ENCODE results near the gene AQP7. TPM values are rescaled to one million over a fixed set of nuclear protein-coding genes. Genes with fewer than 3 reads are reported as not detected.

AQP7 gene
- polyA plus RNA-seq, 1 of the 3 experiments (the other 2 are of a cell fraction): 0.05 TPM

GRCh38 chr9:33440609-33441008, 38.2 kb upstream of the AQP7 start:
- Histone ChIP-seq H3K9ac (no peak overlapping the region), H4K20me1 (ENCODE audit: insufficient read depth) (no peaks in the 10 kb centered on the region), H3K9me2 (no peaks in the 10 kb centered on the region), H3F3A (replicated peaks; ENCODE audit: insufficient read depth) (no peaks in the 10 kb centered on the region), H3K4me1 (ENCODE audit: control insufficient read depth in 1 of 2, insufficient read depth in 2 of 2, low read depth in 1 of 2, low read length in 1 of 2) (no peaks in the 10 kb centered on the region), H3K9me3 (no peaks in the 10 kb centered on the region), H3K4me2 (no peak overlapping the region), H3K79me2 (ENCODE audit: insufficient read depth) (no peaks in the 10 kb centered on the region), H3K27me3 (ENCODE audit: insufficient read depth) (no peaks in the 10 kb centered on the region), H2AFZ (ENCODE audit: low read depth) (no peak overlapping the region), H3K27ac (ENCODE audit: low read depth in 2 of 2, low read length in 1 of 2) (no peak overlapping the region), H3K36me3 (replicated peaks in 1 of 2; ENCODE audit: control insufficient read depth in 1 of 2, insufficient read depth in 2 of 2, low read length in 1 of 2) (no peaks in the 10 kb centered on the region), H3K4me3 (ENCODE audit: low read depth in 2 of 2, low read length in 1 of 2) (no peak overlapping the region)
- no peak for DNase-seq
- ChIA-PET POLR2A (no interaction called here), CTCF (interaction anchor here (2.3 to 3.5 kb wide), 3 partner anchors 12 to 26 kb away, joined by 9 to 14 read pairs (median 11); no protein-coding TSS in a partner anchor)
- 100% methylated on average over 1 of the region's 1 CpG for WGBS (ENCODE audit: low lambda C conversion rate)
- no peak for TF ChIP-seq JUND (IDR thresholded peaks at IDR 0.05)
- TF ChIP-seq NRF1 (IDR thresholded peaks at IDR 0.05; ENCODE audit: low read depth, low read length): no peak
- TF ChIP-seq RFX5 (IDR thresholded peaks at IDR 0.05; ENCODE audit: low read length): no peak
- no peak for TF ChIP-seq GABPA (IDR thresholded peaks at IDR 0.05; ENCODE audit: low read depth)
- TF ChIP-seq EP300 (IDR thresholded peaks at IDR 0.05; ENCODE audit: borderline replicate concordance in 1 of 2, low read depth in 1 of 2, low read length in 1 of 2): no peak
- TF ChIP-seq RXRA (IDR thresholded peaks at IDR 0.05; ENCODE audit: borderline replicate concordance, low read depth): no peak
- TF ChIP-seq ZBTB33 (IDR thresholded peaks at IDR 0.05; ENCODE audit: borderline replicate concordance, low read depth): no peak
- no peak for TF ChIP-seq ELF1 (IDR thresholded peaks at IDR 0.05)
- no peak for TF ChIP-seq SIN3A (IDR thresholded peaks at IDR 0.05; ENCODE audit: borderline replicate concordance, low read depth, low read length)
- no peak for TF ChIP-seq REST (IDR thresholded peaks at IDR 0.05; ENCODE audit: low read depth, low read length)
- TF ChIP-seq USF1 (IDR thresholded peaks at IDR 0.05; ENCODE audit: borderline replicate concordance, low read depth): no peak
- no peak for TF ChIP-seq EZH2phosphoT487 (IDR thresholded peaks at IDR 0.05; ENCODE audit: borderline replicate concordance, low read depth)
- no peak for TF ChIP-seq RAD21 (IDR thresholded peaks at IDR 0.05; ENCODE audit: low read length)
- no peak for TF ChIP-seq CTCF (IDR thresholded peaks at IDR 0.05)
- TF ChIP-seq GATA2 (CRISPR knock-in tag; IDR thresholded peaks at IDR 0.05): no peak
- TF ChIP-seq IRF3 (IDR thresholded peaks at IDR 0.05; ENCODE audit: low read depth, low read length): no peak
- TF ChIP-seq YY1 (IDR thresholded peaks at IDR 0.05; ENCODE audit: low read depth): no peak
- TF ChIP-seq FOSL2 (IDR thresholded peaks at IDR 0.05; ENCODE audit: borderline replicate concordance, low read depth): no peak
- no peak for TF ChIP-seq FOXM1 (IDR thresholded peaks at IDR 0.05; ENCODE audit: low read depth)
- no peak for TF ChIP-seq CHD2 (IDR thresholded peaks at IDR 0.05; ENCODE audit: low read length, partially characterized antibody)

All from SK-N-SH (cell line).